Tibial nerve (tissue), 4 donors: ENCODE measurements around the gene ARHGEF19.

Experiments
- EP300 ChIP-seq, 2 donors: sonication (generic); formaldehyde crosslinking; IDR thresholded peaks; one replicate each; pipeline ENCODE4 v1.6.1; 2017; ENCODE audit warnings: antibody characterized with exemption in 2 of 2, mild to moderate bottlenecking in 1 of 2
- POLR2A ChIP-seq, 2 donors: fragments of 450-650 bp; IDR thresholded peaks; one replicate each; pipeline ENCODE4 v1.6.1; 2017; ENCODE audit warnings: antibody characterized with exemption in 2 of 2, mild to moderate bottlenecking in 2 of 2, moderate library complexity in 2 of 2
- TF ChIP-seq, protein P1 (sequence below), 5 experiments: fragments of 200-600 bp in 3 of 5; fragments of 450-650 bp in 2 of 5; sonication (generic) in 3 of 5; IDR thresholded peaks; one replicate each; pipeline ENCODE4 v1.5.1; 2016 to 2019; ENCODE audit warnings: antibody characterized with exemption in 5 of 5, mild to moderate bottlenecking in 3 of 5, moderate library complexity in 2 of 5

DNA sequence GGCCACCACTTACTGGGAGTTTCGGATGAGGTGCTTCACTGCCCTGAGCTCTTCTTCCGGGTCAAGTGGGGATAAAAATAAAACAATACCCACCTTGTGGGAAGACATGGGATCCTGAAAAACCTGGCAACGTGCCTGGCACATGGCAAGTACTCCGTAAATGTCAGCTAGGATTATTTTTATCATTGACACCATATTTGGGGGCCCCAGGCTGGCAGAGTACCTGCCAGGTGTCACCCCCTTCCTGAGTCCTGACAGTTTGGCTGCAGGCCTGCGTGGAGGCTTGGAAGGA is 47.4 kb downstream of the ARHGEF19 start:
- TF ChIP-seq, protein P1, sequence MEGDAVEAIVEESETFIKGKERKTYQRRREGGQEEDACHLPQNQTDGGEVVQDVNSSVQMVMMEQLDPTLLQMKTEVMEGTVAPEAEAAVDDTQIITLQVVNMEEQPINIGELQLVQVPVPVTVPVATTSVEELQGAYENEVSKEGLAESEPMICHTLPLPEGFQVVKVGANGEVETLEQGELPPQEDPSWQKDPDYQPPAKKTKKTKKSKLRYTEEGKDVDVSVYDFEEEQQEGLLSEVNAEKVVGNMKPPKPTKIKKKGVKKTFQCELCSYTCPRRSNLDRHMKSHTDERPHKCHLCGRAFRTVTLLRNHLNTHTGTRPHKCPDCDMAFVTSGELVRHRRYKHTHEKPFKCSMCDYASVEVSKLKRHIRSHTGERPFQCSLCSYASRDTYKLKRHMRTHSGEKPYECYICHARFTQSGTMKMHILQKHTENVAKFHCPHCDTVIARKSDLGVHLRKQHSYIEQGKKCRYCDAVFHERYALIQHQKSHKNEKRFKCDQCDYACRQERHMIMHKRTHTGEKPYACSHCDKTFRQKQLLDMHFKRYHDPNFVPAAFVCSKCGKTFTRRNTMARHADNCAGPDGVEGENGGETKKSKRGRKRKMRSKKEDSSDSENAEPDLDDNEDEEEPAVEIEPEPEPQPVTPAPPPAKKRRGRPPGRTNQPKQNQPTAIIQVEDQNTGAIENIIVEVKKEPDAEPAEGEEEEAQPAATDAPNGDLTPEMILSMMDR (IDR thresholded peaks at IDR 0.05), result no peak
- no peak for TF ChIP-seq POLR2A (IDR thresholded peaks at IDR 0.05)
- TF ChIP-seq EP300 (IDR thresholded peaks at IDR 0.05), result no peak
